ENCODE data around the gene SORBS1. TPM values are rescaled to one million over a fixed set of nuclear protein-coding genes. Genes with fewer than 3 reads are reported as not detected.

The SORBS1 gene
- polyA plus RNA-seq, 1 experiment, result 0.40 TPM

- ChIA-PET CTCF (interaction anchor here (0.9 to 1.4 kb wide), 3 partner anchors 40 to 132 kb away, joined by 3 to 4 read pairs (median 4); partner anchors contain the start of gene TCTN3), POLR2A (no interaction called here)
- Histone ChIP-seq H3K27me3 (ENCODE audit: control insufficient read depth, insufficient read depth, low read length) (peaks cover 19% of the 10 kb centered on the region), H3K4me3 (ENCODE audit: low read depth, low read length) (no peak overlapping the region; the same call in 1 of the 2 replicates), H3K27ac (ENCODE audit: low read depth, low read length) (no peak overlapping the region), H3K9me3 (ENCODE audit: control insufficient read depth, insufficient read depth, low read length) (no peaks in the 10 kb centered on the region; the same call in 1 of the 2 replicates)
- TF ChIP-seq CTCF (IDR thresholded peaks at IDR 0.05; ENCODE audit: low read depth, low read length), result no peak
- DNase-seq (ENCODE audit: low read depth, low spot score), result no peak
Observed at GRCh38 chr10:95561864-95562177, 650 bp upstream of the SORBS1 start.

GRCh38 chr10:95560278-95561176, 644 bp downstream of the SORBS1 start:
- POLR2A ChIA-PET, result no interaction called here
- no peaks in the 10 kb centered on the region; the same call in 1 of the 2 replicates for H3K9me3 ChIP-seq (ENCODE audit: control insufficient read depth, insufficient read depth, low read length)
- CTCF ChIA-PET, result interaction anchor here (1.4 kb wide), 1 partner anchor 130 kb away, joined by 4 read pairs; no protein-coding TSS in a partner anchor
- DNase-seq (ENCODE audit: low read depth, low spot score), result no peak
- TF ChIP-seq CTCF (IDR thresholded peaks at IDR 0.05; ENCODE audit: low read depth, low read length), result no peak
- peak overlapping the region; percentile 74 for H3K4me3 ChIP-seq (ENCODE audit: low read depth, low read length)
- no peak overlapping the region for H3K27ac ChIP-seq (ENCODE audit: low read depth, low read length)
- H3K27me3 ChIP-seq (ENCODE audit: control insufficient read depth, insufficient read depth, low read length), result peaks cover 19% of the 10 kb centered on the region

- Histone ChIP-seq H3K27me3 (ENCODE audit: control insufficient read depth, insufficient read depth, low read length) (peaks cover 19% of the 10 kb centered on the region), H3K27ac (ENCODE audit: low read depth, low read length) (no peak overlapping the region), H3K9me3 (ENCODE audit: control insufficient read depth, insufficient read depth, low read length) (no peaks in the 10 kb centered on the region; the same call in 1 of the 2 replicates), H3K4me3 (ENCODE audit: low read depth, low read length) (no peak overlapping the region; the same call in 1 of the 2 replicates)
- DNase-seq (ENCODE audit: low read depth, low spot score), result no peak
- ChIA-PET CTCF (interaction anchor here (0.6 kb wide), 1 partner anchor 134 kb away, joined by 3 read pairs; no protein-coding TSS in a partner anchor), POLR2A (no interaction called here)
- TF ChIP-seq CTCF (IDR thresholded peaks at IDR 0.05; ENCODE audit: low read depth, low read length), result no peak
Observed at GRCh38 chr10:95559896-95560277, 1.3 kb downstream of the SORBS1 start.

GRCh38 chr10:95559471-95559870, 1.7 kb downstream of the SORBS1 start:
- no peak overlapping the region for H3K4me3 ChIP-seq (ENCODE audit: low read depth, low read length)
- no peak overlapping the region for H3K27ac ChIP-seq (ENCODE audit: low read depth, low read length)
- peaks cover 18% of the 10 kb centered on the region for H3K27me3 ChIP-seq (ENCODE audit: control insufficient read depth, insufficient read depth, low read length)
- no peaks in the 10 kb centered on the region; the same call in 1 of the 2 replicates for H3K9me3 ChIP-seq (ENCODE audit: control insufficient read depth, insufficient read depth, low read length)
- DNase-seq (ENCODE audit: low read depth, low spot score), result no peak
- TF ChIP-seq CTCF (IDR thresholded peaks at IDR 0.05; ENCODE audit: low read depth, low read length), result no peak
- POLR2A ChIA-PET, result no interaction called here
- CTCF ChIA-PET, result interaction anchor here (0.6 kb wide), 1 partner anchor 135 kb away, joined by 3 read pairs; no protein-coding TSS in a partner anchor
